GM12891 (cell line): ENCODE measurements around the gene USP9X.

Experiments used
- POLR2A ChIP-seq: IDR thresholded peaks from 2 replicates; pipeline ENCODE4 v1.6.1; 2011; ENCODE audit warnings: low read depth, low read length, control low read depth
- POLR2AphosphoS5 ChIP-seq: IDR thresholded peaks from 2 replicates; pipeline ENCODE4 v1.6.1; 2011; ENCODE audit warnings: low read depth, low read length, control low read depth
- SPI1 ChIP-seq: IDR thresholded peaks from 2 replicates; pipeline ENCODE4 v1.6.1; 2011; ENCODE audit warnings: low read depth, low read length, control low read depth
- TAF1 ChIP-seq: IDR thresholded peaks from 2 replicates; pipeline ENCODE4 v1.6.1; 2011; ENCODE audit warnings: low read depth, low read length, control low read depth

DNA sequence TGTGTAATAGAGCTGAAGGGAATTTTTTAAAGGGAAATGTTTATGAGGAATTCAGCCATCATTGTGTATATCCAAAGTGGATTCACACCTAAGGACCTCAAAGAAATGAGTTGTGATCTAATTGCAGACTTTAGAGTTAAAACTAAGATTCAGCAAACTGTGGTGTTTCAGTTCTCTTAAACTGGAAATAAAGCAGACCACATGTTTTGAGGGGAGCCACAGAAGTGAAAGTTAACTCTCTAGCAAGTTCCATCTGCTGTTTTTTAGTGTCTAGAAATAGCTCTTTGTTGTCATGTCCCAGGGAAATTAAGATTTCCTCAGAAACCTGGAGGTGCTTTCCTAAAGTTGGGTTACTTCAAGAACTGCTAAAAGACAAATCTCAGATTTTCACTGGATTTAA lies 151.4 kb downstream of the USP9X start:
- TF ChIP-seq POLR2AphosphoS5 = no peak
- TF ChIP-seq POLR2A = no peak
- no peak for TF ChIP-seq TAF1
- TF ChIP-seq SPI1 = peak; percentile 87
